KOPT-K1 (cell line): ENCODE results near the gene TBX21.
A peak's percentile ranks its signal among the peaks of the same experiment; 100 is the strongest.

Source experiments
- H3K27ac ChIP-seq: fragments of 200-600 bp; sonication (generic); 2 replicates; pipeline ENCODE4 v1.5.1; 2016; ENCODE audit warnings: antibody characterized with exemption, mild to moderate bottlenecking, low read depth, low read length; ENCODE audit not compliant: poor library complexity, severe bottlenecking
- H3K36me3 ChIP-seq: fragments of 200-600 bp; sonication (generic); 2 replicates; pipeline ENCODE4 v1.5.1; 2017; ENCODE audit warnings: antibody characterized with exemption, mild to moderate bottlenecking, low read length, moderate library complexity; ENCODE audit not compliant: insufficient read depth
- H3K9me3 ChIP-seq: fragments of 200-600 bp; sonication (generic); 2 replicates; pipeline ENCODE4 v1.5.1; 2017; ENCODE audit warnings: antibody characterized with exemption, low read length, mild to moderate bottlenecking; ENCODE audit not compliant: insufficient read depth, poor library complexity, severe bottlenecking

TBX21 gene

GRCh38 chr17:47704736-47705135 is 28.3 kb upstream of the TBX21 start:
- no peaks in the 10 kb centered on the region for H3K36me3 ChIP-seq
- H3K9me3 ChIP-seq: no peaks in the 10 kb centered on the region
- H3K27ac ChIP-seq: no peak overlapping the region

DNA sequence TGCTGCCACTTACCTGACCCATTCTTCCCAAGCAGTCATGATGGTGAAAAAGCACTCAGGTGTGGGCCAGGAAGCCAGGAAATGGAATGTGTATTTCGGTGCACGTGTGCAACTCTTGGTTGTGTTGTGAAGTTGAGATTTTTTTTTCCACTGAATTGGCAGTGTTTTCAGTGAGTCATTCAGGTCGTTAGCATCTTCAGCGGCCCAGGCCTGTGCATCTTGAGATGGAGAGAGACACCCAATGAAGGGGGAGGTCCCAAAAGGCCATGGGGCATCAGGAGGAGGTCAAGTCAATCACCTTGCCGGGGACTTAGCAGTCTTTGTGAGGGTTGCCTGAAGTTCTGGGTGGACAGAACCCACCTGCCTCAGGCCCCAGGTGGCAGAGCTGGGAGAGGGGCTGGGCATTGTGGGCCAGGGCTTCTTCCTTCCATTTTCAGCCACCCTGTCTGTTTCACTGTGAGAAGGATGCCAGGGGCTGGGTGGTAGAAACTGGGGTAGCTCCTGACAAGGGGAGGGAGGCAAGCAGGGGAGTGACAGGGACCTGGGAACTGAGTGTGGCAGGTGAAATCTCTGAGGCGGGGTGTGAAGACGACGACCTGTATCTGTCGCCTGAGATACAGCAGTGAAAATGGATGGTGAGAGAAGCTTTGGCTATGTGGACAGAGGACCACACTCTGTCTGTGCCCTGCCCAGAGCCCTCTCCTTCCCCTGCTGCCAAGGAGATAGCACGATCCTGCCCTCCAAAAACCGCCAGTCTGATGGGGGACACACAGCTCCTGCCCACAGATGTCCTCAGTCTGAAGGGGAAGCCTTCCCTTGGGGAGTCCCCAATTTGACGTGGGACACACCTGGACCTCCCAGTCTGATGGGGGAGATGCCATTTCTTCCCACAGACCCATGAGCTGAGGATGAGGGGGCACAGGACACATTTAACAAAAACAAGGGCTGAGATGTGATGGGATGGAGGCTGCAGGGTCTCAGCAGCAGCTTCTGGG is 27.2 kb upstream of the TBX21 start:
- Histone ChIP-seq H3K27ac (peak overlapping the region; percentile 17), H3K36me3 (no peaks in the 10 kb centered on the region), H3K9me3 (no peaks in the 10 kb centered on the region)

DNA sequence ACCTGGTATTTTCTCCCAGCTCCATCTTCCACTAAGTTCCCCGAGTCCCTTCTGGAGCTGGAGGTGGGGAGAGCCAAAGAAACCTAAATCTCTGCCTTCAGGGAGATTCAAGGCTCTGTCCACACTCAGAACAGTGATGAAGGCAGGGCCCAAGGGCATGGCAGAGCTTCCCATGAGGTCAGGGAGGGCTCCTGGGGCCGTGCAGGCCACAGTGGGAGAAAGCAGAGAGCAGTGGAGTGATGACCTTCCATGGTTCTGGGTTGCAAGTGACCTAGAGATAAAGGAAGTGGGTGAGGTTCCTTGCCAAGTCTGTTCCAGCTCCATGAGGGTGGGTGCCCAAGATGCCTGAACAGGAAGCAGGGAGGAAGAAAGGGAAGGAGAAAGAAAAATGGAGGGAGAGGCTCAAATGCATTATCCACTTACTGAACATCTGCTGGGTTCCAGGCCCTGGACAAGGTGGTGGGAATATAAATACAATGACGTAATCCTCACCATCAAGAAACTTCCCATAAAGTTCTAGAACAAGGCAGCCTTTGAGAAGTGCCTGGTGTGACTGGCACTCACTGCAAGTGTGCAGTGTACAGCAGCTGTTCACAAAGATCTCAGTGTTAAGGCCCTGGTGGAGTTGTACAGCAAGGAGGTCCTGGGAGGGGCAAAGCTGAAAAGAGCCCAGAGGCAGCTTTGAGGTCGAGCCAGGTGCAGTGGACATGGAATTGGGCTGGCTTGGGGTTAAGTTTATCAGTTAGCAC is 25.8 kb upstream of the TBX21 start:
- Histone ChIP-seq H3K27ac (no peak overlapping the region), H3K36me3 (no peaks in the 10 kb centered on the region), H3K9me3 (no peaks in the 10 kb centered on the region)

GRCh38 chr17:47707884-47708283 is 25.2 kb upstream of the TBX21 start:
- H3K36me3 ChIP-seq: no peaks in the 10 kb centered on the region
- H3K27ac ChIP-seq: no peak overlapping the region
- H3K9me3 ChIP-seq: no peaks in the 10 kb centered on the region

DNA sequence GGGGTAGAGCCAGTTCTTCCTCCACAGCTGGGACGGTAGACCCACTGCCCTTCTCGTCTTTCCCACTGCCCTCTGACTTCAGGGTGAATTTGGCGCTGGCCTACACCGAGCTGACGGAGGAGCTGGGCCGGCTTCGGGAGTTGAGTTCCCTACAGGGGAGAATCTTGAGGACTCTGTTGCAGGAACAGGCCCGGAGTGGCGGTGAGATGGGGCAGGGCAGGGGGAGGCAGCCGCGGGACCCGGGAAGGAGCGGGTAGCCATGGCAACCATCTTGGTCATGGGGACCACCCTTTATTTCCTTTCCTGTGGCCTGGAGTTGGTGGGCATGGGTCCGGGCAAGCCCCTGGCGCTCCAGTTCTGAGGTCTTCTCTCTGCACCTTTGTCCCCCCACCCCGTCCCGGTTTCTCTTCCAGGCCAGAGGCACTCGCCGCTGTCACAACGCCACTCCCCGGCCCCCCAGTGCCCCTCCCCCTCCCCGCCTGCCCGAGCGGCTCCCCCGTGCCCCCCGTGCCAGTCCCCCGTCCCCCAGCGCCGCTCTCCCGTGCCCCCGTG is 24.6 kb upstream of the TBX21 start:
- Histone ChIP-seq H3K27ac (no peak overlapping the region), H3K9me3 (no peaks in the 10 kb centered on the region), H3K36me3 (no peaks in the 10 kb centered on the region)

DNA sequence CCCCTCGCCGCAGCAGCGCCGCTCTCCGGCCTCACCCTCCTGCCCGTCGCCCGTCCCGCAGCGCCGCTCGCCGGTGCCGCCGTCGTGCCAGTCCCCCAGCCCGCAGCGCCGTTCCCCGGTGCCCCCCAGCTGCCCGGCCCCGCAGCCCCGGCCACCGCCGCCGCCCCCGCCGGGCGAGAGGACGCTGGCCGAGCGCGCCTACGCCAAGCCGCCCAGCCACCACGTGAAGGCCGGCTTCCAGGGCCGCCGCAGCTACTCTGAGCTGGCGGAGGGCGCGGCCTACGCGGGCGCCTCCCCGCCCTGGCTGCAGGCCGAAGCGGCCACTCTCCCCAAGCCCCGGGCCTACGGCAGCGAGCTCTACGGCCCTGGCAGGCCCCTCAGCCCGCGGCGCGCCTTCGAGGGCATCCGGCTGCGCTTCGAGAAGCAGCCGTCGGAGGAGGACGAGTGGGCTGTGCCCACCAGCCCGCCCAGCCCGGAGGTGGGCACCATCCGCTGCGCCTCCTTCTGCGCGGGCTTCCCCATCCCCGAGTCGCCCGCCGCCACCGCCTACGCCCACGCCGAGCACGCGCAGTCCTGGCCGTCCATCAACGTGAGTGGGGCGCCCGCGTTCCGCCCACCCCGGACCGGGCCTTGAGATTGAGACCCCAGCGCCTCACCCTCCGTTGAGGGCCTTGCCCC is 24.0 kb upstream of the TBX21 start:
- no peak overlapping the region for H3K27ac ChIP-seq
- H3K9me3 ChIP-seq: no peaks in the 10 kb centered on the region
- H3K36me3 ChIP-seq: no peaks in the 10 kb centered on the region

DNA sequence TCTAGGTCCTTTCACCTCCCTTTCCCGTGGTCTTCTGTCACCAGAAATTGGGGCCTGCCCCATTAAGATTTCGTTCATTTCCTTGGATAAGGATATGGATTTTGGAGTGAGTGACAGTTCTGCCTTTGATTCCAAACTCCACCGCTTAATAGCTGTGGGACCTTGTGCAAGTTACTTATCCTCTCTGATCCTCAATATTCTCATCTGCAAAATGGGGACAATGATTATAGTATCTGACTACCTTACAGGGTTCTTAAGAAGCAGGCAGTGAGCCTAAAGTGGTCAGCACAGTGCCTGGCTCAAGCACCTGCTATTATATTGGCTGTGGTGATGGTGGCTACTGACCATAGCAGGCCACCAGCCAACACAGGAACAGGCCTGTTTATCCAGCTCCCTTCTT is 23.4 kb upstream of the TBX21 start:
- no peaks in the 10 kb centered on the region for H3K36me3 ChIP-seq
- no peaks in the 10 kb centered on the region for H3K9me3 ChIP-seq
- H3K27ac ChIP-seq: no peak overlapping the region

DNA sequence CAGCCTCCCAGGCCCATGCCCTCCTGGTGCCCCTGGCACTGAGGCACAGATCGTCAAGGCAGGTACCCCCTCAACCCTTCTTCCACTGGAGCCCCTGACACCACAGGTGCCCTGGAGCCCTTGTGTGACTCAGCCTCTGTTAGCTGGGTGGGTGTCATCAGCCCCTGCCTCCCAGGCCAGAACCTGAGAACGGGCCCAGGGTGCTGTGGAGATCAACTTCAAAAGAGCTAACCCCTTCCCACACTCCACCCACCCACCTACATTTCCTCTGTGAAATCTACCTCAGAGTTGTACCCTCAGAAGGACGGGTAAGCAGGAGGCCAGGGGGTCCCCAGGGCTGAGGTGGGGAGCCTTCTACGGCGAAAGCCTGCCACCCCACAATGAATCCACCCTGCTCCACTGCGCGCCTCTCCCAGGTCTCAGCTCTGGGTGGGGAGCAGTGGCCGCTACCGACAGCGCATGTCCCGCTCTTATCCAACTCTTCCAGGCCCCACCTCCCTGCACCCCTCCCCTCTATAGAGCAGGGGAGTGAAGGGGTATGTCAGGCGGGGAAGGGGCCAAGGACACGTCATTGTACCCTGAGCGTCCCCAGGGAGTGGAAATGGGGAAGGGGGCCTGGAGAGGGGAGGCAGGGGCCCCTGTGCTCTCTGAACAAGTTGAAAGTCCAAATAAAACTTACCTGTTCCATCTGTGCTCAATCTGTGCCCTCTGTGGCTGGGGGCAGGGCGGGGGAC is 21.5 kb upstream of the TBX21 start:
- no peaks in the 10 kb centered on the region for H3K36me3 ChIP-seq
- H3K27ac ChIP-seq: no peak overlapping the region
- no peaks in the 10 kb centered on the region for H3K9me3 ChIP-seq

DNA sequence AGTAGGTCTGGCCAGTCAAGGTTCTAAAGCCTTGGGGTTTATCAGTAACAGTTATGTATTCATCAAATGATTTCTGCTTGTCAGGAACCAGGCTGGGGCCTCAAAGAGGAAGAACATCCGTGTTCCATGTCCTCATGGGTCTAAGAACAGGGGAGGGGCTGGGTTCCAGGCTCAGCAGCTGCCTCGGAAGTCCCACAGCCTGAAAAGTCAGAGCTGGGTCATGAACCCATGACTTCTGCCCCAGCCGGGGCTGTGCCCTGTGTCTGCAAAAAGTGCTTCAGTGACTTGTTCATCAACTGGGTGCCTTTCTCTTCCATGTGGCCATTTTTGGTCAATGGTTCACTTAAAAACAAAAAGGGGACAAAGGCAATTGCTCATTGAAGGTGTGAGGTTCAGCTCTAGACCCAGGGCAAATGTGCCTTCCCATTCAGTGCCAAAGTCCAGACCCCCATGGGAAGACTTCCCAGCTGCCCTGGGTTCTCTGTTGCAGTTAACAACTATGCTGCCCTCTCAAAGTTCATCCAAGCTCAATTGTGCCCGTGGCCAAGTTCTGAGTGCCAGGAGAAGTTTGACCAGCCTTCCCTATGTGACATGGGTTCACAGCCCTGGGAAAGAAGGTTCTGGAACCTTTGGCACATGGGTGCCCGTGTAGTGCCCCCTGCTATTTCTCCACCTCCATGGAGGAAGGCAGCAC is 20.6 kb upstream of the TBX21 start:
- Histone ChIP-seq H3K9me3 (no peaks in the 10 kb centered on the region), H3K27ac (no peak overlapping the region), H3K36me3 (no peaks in the 10 kb centered on the region)

DNA sequence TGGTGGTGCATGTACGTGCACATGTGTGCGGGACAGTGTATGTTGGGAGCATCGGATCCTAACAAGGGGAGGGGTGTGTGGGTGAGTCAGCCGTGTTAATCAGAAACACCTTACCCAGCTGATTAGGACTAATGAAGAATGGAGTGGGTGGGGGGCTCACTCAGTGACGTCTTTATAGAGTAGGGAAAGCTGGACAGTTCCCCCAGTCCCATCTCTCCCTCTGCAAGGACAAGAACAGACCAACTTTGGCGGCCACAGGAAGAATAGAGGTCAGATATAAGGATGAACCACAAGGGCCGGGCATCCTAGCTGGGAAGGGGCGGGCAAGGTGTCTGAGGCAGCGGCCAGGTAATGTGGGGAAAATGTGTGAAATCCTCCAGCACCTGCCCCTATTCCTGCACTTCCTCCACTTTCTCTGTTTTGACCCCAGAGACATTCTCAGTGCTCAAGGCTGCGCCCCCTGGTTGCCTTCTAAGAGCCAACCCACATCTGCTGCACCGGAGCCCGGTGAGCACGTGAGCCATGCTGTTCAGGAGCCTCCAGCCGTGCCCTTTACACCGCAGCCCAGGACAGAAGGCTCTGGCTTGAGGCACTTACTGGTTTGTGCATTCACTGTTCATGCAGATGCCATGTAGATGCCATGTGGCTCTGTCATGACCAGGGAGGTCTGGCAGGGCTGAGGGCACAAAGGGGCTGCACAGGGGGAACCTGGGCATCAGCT is 18.9 kb upstream of the TBX21 start:
- Histone ChIP-seq H3K9me3 (no peaks in the 10 kb centered on the region), H3K36me3 (no peaks in the 10 kb centered on the region), H3K27ac (no peak overlapping the region)

DNA sequence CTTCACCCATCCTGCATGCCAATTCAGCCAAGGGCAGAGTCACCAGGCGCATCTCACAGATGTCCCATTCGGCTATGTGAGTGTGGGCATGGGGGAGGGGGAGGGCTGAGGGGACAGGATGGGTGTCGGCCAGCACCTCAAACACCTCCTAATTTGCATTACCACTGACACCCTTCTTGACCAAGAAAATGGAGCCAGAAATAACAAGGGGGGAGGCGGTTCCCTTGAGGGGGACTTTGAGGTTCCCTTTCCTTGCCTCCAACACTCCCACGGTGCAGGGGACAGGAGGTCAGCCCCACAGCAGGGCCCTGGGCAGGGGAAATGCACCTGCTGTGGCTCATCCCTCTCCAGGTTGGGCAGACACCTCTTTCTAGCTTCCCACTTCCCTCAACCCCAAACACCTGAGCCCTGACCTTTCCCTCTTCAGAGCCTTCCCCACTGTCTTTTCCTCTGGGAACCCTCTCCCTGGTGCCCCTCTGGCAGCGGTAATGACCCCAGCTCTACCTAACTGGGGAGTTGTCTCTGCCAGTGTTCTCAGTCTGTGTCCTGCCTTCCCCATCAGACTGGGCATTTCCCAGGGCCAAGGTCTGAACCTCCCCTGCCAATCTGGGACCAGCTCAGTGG is 18.2 kb upstream of the TBX21 start:
- no peak overlapping the region for H3K27ac ChIP-seq
- no peaks in the 10 kb centered on the region for H3K36me3 ChIP-seq
- no peaks in the 10 kb centered on the region for H3K9me3 ChIP-seq

DNA sequence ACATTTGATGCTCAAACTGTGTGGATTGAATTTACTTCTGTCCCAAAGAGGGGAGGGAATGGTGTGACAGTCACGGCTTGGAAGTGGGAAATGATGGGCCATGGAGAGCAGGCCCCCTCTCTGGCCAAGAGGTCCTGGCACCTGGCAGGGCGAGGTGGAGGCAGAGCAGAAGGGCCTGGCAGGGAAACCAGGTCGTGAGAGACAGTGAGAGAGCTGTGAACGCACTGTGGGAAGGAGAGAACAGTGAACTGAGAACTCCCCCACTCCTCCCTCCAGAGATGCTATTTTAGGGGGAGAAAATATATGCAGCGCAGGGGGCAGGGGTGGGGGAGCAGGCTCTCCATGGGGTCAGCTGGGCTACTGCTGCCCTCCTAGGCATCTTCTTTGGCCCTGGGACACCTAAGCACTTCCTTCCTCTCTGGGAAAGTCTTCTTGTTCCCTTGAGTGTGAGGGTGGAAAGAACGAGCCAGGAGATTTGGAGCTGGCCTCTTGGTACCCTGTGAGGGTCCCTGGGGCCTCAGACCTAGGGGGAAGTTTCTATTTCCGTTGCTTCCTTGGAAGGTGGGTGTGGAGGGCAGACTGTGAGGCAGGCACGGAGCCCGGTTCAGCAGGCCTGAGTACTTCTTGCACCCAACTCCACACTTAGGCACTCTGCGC is 17.2 kb upstream of the TBX21 start:
- Histone ChIP-seq H3K9me3 (no peaks in the 10 kb centered on the region), H3K36me3 (no peaks in the 10 kb centered on the region), H3K27ac (no peak overlapping the region)

DNA sequence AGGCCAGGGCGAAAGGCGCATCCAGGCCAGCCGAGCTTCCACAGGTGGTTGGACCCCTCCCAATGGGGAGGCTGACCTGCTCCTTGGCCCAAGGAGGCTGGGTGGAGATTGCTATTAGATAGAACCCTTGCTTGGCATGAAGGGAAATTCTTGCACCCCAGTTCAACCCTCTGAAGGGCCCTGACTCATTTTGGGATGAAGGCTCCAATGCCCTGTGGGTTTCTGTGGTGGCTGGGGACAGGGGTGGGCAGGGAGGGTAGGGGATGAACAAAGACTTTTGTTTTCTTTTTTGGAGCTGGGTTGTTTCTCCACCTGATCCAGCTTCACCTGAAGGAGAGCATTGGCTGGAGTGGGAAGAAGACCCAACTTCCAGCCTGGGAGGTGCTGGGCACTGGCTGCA is 16.7 kb upstream of the TBX21 start:
- no peaks in the 10 kb centered on the region for H3K9me3 ChIP-seq
- no peaks in the 10 kb centered on the region for H3K36me3 ChIP-seq
- H3K27ac ChIP-seq: no peak overlapping the region
